Measurements from ENCODE around the gene EFCC1.

EFCC1 gene

DNA sequence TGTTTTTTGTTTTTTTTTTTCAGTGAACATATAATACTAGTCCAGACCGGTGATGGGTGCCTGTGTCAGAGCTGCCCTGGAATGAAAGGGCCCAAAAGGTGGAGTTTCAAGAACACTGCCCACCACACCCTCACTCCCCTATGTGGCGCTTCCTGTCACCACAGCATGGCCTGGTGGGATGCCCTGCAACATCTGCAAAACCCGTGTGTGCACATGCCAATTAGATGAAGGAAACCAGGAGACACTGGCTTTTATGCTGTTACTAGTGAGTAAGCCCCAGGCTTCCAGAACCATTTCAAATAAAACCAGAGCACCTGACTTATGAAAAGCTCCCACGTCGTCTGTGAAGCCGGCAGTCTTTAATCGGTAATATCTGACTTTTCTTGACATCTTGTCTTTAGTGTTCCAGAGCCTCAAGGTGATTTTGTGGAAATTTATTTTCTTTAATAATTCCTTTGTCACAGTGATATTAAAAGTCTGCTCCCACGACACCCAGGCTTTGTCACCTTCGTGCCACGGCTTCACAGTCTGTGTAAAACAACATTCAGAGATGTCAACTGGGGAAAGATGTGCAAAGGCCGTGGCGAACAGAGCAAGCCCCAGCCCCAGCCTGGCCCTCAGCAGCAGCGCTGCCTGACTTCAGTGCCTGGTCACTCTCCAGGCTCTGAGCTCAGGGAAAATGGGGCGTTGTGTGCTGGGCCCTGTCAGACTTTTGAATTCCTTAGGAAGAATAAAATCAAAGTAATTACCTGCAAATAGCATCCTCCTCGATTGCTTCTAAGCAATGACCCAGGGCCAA is 13.6 kb upstream of the EFCC1 start:
- no peak for TF ChIP-seq GATA2 (IDR thresholded peaks at IDR 0.05; ENCODE audit: low read depth, low read length)
- TF ChIP-seq GATA3 (IDR thresholded peaks at IDR 0.05; ENCODE audit: low read depth, low read length): no peak

DNA sequence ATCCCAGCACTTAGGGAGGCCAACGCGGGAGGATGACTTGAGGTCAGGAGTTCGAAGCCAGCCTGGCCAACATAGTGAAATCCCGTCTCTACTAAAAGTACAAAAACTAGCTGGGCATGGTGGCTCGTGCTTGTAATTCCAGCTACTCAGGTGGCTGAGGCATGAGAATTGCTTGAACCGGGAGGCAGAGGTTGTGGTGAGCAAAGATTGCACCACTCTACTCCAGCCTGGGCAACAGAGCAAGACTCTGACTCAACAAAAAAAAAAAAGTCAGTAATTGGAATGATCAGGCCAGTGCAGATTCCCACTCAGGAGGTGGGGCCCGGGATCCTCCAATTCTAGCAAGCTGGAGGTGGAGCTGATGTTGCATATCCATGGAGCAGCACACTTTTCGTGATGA is 12.8 kb upstream of the EFCC1 start:
- TF ChIP-seq GATA2 (IDR thresholded peaks at IDR 0.05; ENCODE audit: low read depth, low read length) (no peak), GATA3 (IDR thresholded peaks at IDR 0.05; ENCODE audit: low read depth, low read length) (no peak)

DNA sequence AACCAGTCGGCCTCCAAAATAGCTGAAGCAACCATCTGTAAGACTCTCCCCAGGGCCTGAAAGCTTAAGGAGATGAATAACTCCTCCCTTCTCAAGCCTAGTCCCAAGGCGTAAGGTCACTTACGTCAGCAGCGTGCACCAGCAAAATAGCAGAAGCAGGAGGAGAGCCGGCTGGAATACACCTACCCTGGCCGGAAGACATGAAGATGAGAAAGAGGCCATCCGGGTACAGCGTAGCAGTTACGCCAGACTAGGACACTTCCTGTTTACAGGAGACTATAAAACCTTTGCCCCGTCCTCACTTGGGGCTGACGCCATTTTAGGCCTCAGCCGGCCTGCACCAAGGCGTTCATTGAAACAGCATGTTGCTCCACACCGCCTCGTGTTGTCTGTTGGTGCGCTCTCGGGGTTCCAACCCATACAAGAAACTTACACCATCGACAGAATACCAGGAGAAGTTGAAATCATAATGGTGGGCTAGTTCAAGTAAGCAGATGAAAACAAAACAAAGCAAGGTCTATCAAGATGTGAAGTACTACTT is 9.7 kb upstream of the EFCC1 start:
- TF ChIP-seq GATA2 (IDR thresholded peaks at IDR 0.05; ENCODE audit: low read depth, low read length) (no peak), GATA3 (IDR thresholded peaks at IDR 0.05; ENCODE audit: low read depth, low read length) (no peak)

DNA sequence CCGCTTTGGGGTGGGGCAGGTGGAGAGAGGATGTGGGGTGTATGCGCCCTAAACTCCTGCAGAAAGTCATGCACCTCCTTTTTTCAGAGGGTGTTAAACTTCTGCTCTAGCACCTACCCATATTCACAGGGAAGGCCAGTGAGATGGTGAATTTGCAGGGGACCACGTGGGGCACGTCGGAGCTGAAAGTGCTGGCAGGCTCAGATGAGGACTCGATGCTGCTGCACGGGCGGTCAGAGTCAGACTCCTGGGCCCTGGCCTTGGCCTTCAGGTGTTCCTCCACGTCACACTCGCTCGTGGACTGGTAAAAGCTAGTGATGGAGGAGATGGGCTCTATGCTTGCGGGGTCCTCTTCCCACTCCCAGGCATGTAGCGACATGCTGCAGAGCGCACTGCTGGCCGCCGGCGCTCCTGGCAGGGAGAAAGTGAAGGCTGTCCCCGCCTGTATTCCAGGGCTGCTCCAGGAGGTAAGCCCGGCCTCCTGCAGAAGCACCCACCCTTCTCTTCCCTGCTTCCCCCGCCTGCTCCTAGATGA is 8.1 kb upstream of the EFCC1 start:
- no peak for TF ChIP-seq GATA3 (IDR thresholded peaks at IDR 0.05; ENCODE audit: low read depth, low read length)
- TF ChIP-seq GATA2 (IDR thresholded peaks at IDR 0.05; ENCODE audit: low read depth, low read length): no peak

DNA sequence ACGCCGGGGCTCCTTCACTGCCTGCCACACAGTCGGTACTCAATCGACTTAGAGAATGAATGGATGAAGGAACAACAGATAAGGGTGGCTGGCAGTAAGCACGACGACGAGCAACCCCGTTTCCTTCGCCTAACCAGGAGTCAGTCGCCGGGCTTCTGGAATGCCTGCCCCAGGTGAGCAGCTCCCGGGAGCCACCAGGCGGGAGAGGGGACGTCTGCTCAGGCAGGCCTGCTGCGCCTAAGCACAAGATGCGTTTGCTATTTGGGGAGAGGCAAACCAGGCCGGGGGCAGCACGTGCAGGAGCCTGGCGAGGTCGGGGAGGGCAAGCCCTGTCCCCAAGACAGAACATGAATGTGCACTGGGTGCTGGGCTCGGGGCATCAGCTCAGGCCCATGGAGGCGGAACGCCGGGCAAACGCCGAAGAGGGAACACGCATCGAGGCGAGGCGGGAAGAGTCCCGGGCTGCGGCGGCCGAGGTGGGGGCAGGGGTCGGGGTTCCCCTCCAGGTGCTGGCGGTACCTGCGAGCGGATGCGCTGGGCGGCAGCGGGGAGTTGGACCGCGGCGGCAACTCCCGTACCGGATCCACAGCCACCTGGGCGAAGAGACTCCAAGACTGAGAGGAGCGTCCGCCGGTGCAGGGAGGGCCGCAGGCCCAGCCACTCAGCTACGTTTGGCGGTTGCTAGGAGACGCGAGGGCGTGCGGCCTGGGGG is 7.5 kb upstream of the EFCC1 start, which contains the start of gene CFAP92:
Gene CFAP92 (minus strand): TSS at position 616 of the 712 bp plus-strand sequence. CDS start 772 bp downstream, outside the sequence.
- TF ChIP-seq GATA3 (IDR thresholded peaks at IDR 0.05; ENCODE audit: low read depth, low read length): no peak

DNA sequence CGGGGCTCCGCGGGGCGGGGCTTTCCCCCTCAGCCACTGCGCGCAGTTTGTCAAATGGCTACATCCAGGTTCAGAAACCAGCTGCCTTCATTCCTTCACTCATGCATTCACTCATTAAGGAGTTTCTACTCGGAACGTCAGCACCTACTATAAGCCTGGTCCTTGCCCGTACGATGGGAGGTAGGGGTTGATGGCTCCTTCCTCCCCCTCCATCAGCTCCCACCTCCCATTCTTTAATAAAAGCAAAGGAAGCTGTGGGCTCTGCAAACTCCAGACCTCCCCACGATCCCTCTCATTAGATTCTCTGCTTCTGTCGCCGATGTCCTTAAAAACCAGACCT is 7.0 kb upstream of the EFCC1 start:
- TF ChIP-seq GATA2 (IDR thresholded peaks at IDR 0.05; ENCODE audit: low read depth, low read length) (no peak), GATA3 (IDR thresholded peaks at IDR 0.05; ENCODE audit: low read depth, low read length) (no peak)

DNA sequence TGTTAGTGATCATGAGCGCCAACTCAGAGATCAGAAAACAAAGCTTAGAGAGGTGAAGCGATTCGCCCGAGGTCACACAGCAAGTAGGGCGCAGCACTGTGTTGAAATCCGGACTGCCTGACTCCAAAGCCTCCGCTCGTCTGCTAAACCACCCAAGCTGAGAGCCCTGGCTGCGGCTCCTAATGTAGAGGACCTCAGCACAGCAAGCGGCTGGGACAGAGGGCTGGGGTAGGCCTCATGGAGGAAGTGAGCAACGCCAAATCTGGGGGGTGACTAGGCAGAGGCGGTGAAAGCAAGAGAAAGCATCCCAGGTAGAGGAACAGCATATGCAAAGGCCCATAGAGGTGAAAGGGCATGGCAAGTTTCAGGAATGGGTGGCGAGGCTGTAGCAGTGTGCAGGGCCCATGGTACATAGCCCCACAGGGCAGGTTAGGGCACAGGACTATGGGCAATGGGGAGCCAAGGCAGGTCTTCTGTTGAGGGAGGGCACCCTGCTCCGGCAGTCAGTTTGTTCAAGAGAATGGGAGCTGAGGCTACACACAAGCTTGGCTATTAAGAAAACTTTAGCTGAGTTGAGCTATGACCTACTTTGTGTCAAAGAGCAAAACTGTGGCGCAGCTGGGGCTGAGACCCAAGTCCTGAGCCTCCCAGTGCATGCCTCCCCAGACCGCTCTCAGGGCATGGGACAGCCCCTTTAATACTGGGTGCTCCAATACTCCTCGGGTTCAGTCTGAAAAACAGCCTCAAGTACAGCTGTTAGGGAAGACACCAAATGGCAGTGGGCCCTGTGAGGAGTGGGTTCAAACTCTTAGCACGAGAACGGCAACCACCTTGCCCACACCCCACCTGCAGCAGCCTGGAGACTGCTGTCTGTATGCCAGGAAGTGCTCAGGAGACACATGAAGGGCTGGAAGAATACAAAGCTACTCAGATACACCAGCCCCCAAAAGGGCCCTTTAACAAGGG is 6.2 kb upstream of the EFCC1 start:
- TF ChIP-seq GATA3 (IDR thresholded peaks at IDR 0.05; ENCODE audit: low read depth, low read length) (no peak), GATA2 (IDR thresholded peaks at IDR 0.05; ENCODE audit: low read depth, low read length) (no peak)

DNA sequence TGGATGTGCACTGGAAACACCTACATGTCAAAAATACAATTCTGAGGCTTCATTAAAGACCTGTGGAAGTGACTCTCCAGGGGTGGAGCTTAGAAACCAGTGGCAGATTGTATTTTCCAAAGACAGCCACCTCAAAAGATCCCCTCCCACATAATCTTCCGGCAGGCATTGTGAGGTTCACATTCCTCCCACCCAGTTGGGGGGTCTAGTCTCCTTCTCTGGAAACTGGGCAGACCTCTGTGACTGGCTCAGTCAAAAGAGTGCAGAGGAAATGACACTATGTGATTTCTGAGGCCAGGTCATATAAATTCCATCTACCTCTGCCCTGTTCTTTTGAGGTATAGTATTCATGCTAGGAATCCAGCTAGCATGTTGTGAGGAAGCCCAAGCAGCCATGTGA is 5.4 kb upstream of the EFCC1 start:
- no peak for TF ChIP-seq GATA2 (IDR thresholded peaks at IDR 0.05; ENCODE audit: low read depth, low read length)
- TF ChIP-seq GATA3 (IDR thresholded peaks at IDR 0.05; ENCODE audit: low read depth, low read length): no peak

DNA sequence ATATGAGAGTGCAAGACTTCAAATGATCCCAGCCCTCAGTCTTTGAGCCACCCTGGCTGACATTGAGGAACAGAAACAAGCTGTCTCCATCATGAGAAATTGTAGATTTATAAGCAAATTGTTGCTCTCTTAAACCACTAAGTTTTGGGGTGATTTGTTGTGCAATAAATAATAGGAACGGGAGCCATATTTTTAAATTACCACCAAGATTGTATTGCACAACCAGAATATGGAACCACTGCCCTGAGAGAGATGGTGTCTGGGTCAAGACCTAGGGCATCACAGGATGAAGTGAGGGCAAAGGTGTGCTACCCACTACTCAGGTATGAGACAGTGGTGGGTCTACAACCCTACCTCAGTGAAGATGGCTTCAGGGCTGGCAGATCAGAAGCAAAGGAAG is 4.9 kb upstream of the EFCC1 start:
- TF ChIP-seq GATA2 (IDR thresholded peaks at IDR 0.05; ENCODE audit: low read depth, low read length): no peak
- TF ChIP-seq GATA3 (IDR thresholded peaks at IDR 0.05; ENCODE audit: low read depth, low read length): no peak

DNA sequence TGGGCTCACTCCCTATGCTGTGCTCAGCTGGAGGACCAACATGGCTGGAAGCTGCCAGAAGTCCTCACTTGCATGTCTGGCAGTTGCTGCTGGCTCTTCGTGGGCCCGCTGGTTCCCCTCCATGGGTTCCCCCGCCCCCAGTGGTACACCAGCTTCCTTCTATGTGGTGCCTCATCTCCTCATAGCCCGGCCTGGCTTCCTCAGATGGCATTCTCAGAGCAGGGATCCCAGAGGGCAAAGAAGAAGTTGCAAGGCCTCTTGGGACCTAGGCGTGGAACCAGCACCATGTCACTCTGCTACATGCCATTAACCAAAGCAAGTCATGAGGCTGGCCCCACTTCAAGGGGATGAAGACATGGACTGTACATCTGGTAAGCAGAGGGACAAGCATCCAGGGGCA is 4.4 kb upstream of the EFCC1 start:
- TF ChIP-seq GATA3 (IDR thresholded peaks at IDR 0.05; ENCODE audit: low read depth, low read length): no peak
- TF ChIP-seq GATA2 (IDR thresholded peaks at IDR 0.05; ENCODE audit: low read depth, low read length): no peak

DNA sequence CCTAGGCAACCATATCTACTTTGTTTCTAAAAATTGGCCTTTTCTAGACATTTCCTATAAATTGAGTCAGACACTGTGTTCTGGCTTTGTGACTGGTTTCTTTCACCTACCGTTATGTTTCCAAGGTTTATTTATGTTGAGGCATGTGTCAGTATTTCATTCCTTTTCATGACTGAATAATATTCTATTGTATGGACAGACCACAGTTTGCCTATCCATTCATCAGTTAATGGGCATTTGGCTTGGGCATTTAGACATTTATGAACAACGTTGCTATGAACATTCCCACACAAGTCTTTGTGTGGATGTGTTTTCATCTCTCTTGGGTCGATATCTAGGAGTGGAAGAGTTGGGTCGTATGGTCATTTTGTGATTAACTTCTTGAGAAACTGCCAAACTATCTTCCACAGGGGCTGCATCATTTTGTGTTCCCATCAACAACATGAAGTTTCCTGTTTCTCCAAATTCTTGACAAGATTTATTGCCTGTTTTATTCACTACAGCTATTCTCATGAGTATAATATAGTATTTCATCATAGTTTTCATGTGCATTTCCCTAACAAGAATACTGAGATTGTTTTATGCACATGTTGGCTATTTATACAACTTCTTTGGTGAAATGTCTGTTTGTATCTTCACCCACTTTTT is 3.5 kb upstream of the EFCC1 start:
- no peak for TF ChIP-seq GATA2 (IDR thresholded peaks at IDR 0.05; ENCODE audit: low read depth, low read length)
- TF ChIP-seq GATA3 (IDR thresholded peaks at IDR 0.05; ENCODE audit: low read depth, low read length): no peak

DNA sequence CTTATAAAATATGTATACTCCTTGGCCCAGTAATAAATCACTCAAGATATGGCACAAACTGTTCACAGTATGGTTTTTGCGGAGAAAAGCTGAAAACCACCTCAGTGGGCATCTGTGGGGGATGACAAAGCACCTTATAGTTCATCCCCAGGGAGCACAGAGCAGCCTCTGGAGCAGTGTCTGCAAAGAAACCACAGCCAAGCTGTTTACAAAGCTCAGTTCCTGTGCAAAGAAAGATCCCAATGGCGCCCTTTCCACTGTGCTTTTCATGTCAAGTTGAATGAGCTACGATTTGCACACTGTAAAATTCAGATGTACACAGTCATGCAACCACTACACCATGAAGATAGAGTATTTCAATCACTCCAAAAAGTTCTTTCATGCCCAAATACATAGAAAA is 2.5 kb upstream of the EFCC1 start:
- TF ChIP-seq GATA2 (IDR thresholded peaks at IDR 0.05; ENCODE audit: low read depth, low read length) (no peak), GATA3 (IDR thresholded peaks at IDR 0.05; ENCODE audit: low read depth, low read length) (no peak)

DNA sequence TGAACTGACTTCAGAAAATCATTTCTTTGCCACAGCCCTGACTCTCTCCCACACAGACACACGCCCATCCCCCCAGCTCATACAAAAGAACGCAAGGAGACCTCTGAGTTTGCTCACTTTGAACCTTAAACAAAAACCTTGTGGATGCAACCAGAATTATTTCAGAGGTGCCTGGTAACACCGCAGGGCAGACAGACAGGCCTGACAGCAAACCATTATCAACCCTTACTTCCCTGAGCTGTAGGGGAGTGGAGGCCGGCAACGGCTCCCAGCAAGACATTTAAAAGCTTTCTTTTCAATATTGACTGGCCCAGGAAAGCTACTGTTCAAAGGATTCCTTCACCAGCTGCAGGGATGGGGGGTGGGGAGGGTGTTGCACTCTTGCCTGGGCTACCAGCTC is 2.0 kb upstream of the EFCC1 start:
- TF ChIP-seq GATA2 (IDR thresholded peaks at IDR 0.05; ENCODE audit: low read depth, low read length): no peak
- no peak for TF ChIP-seq GATA3 (IDR thresholded peaks at IDR 0.05; ENCODE audit: low read depth, low read length)

All from SH-SY5Y (cell line).